Caco-2 (cell line): Measurements from ENCODE around the gene INHBC. TPM values are rescaled to one million over a fixed set of nuclear protein-coding genes. Genes with fewer than 3 reads are reported as not detected.
"Not testable (repeated sequence)": the region's sequence is repeated elsewhere in the genome, so short reads cannot be mapped to it uniquely, and the experiment has no call there.

Experiments used
- BruUV-seq: library from RNA; stranded (reverse); fragments of 400-500 nt; replicated peaks from 2 replicates; lab custom pipeline; 2021; lab: Mats Ljungman, UMichigan
- CTCF ChIA-PET: fragments of 300-600 bp; sonication (Branson Sonifier 250); formaldehyde crosslinking; loops from one replicate; lab custom pipeline; 2022; ENCODE audit warnings: antibody characterized with exemption; lab: Charles Lee
- POLR2A ChIA-PET: fragments of 300-600 bp; sonication (Branson Sonifier 250); formaldehyde crosslinking; loops from one replicate; lab custom pipeline; 2022; ENCODE audit warnings: antibody characterized with exemption; lab: Charles Lee
- DNase-seq, 2 experiments: peaks; one replicate each; pipeline versions ENCODE4 v3.0.0 to v3.0.0-alpha.2; 2020 to 2022
- H3K27me3 ChIP-seq: replicated peaks from 2 replicates; pipeline ENCODE4 v1.6.0; 2011; ENCODE audit warnings: low read length; ENCODE audit not compliant: control insufficient read depth, insufficient read depth
- H3K36me3 ChIP-seq: 2 replicates; pipeline ENCODE4 v1.5.1; 2011; ENCODE audit warnings: low read length; ENCODE audit not compliant: control insufficient read depth, insufficient read depth
- H3K4me1 ChIP-seq: fragments of 250-450 bp; sonication (Bioruptor Pico); 2 replicates; pipeline ENCODE4 v1.5.1; 2020; ENCODE audit warnings: mild to moderate bottlenecking
- H3K4me3 ChIP-seq: 2 replicates; pipeline ENCODE4 v1.5.1; 2011; ENCODE audit warnings: low read depth, mild to moderate bottlenecking, control low read depth, low read length
- H3K9me3 ChIP-seq: fragments of 250-450 bp; sonication (Bioruptor Pico); 2 replicates; pipeline ENCODE4 v1.5.1; 2020; ENCODE audit warnings: mild to moderate bottlenecking, moderate library complexity
- H3K27ac Mint-ChIP-seq: one replicate; pipeline ENCODE4 v1.8.0; 2022; ENCODE audit warnings: mixed read lengths; ENCODE audit not compliant: unreplicated experiment
- H3K27me3 Mint-ChIP-seq: one replicate; pipeline ENCODE4 v1.8.0; 2022; ENCODE audit warnings: mixed read lengths; ENCODE audit not compliant: insufficient read depth, unreplicated experiment
- H3K36me3 Mint-ChIP-seq: one replicate; pipeline ENCODE4 v1.8.0; 2022; ENCODE audit warnings: mild to moderate bottlenecking, mixed read lengths; ENCODE audit not compliant: insufficient read depth, unreplicated experiment
- H3K4me1 Mint-ChIP-seq: one replicate; pipeline ENCODE4 v1.8.0; 2022; ENCODE audit warnings: low read depth, mixed read lengths; ENCODE audit not compliant: unreplicated experiment
- H3K4me3 Mint-ChIP-seq: one replicate; pipeline ENCODE4 v1.8.0; 2022; ENCODE audit warnings: mild to moderate bottlenecking, moderate library complexity, mixed read lengths; ENCODE audit not compliant: unreplicated experiment
- H3K9me3 Mint-ChIP-seq: one replicate; pipeline ENCODE4 v1.8.0; 2022; ENCODE audit warnings: mixed read lengths; ENCODE audit not compliant: unreplicated experiment
- CTCF ChIP-seq, 2 experiments: fragments of 200-600 bp in 1 of 2; IDR thresholded peaks; 1 replicate in 1 of 2; 2 replicates in 1 of 2; pipeline versions ENCODE4 v1.5.1 to v1.8.0; 2011 to 2022; ENCODE audit warnings: antibody characterized with exemption in 1 of 2, control low read depth in 1 of 2, inconsistent platforms in 1 of 2, low read depth in 1 of 2, low read length in 1 of 2, mild to moderate bottlenecking in 1 of 2, moderate library complexity in 1 of 2; ENCODE audit not compliant: insufficient read depth in 1 of 2, severe bottlenecking in 1 of 2, unreplicated experiment in 1 of 2
- intact Hi-C: fragments of 100-400 bp; cut with micrococcal nuclease; formaldehyde crosslinking; loops from one replicate; pipeline ENCODE4 v1.10.0; 2022; ENCODE audit not compliant: unreplicated experiment
- total RNA-seq: library from RNA; stranded (reverse); gene quantifications from 2 replicates; pipeline ENCODE4 v1.2.3, GENCODE V29; 2022

INHBC gene
- total RNA-seq, 1 experiment from 2014 or later, result not detected

- H3K27me3 ChIP-seq, result no peaks in the 10 kb centered on the region
- intact Hi-C loops, result no loop called here
- no peaks in the 10 kb centered on the region for H3K36me3 ChIP-seq
- no peak overlapping the region for H3K4me3 ChIP-seq
- BruUV-seq, result no TSS peak
- H3K9me3 Mint-ChIP-seq, result no peaks in the 10 kb centered on the region
- no peak for TF ChIP-seq CTCF (IDR thresholded peaks at IDR 0.05; ENCODE audit: insufficient read depth in 1 of 2, low read depth in 1 of 2, low read length in 1 of 2, severe bottlenecking in 1 of 2, unreplicated experiment in 1 of 2)
- no peak overlapping the region for H3K4me3 Mint-ChIP-seq
- ChIA-PET POLR2A (interaction anchor here (0.7 kb wide), 1 partner anchor 203 kb away, joined by 9 read pairs; no protein-coding TSS in a partner anchor), CTCF (no interaction called here)
- no peak overlapping the region for H3K27ac Mint-ChIP-seq
- no peak for DNase-seq
- no peaks in the 10 kb centered on the region for H3K4me1 Mint-ChIP-seq
- H3K4me1 ChIP-seq, result no peaks in the 10 kb centered on the region
- H3K9me3 ChIP-seq, result no peaks in the 10 kb centered on the region
- H3K36me3 Mint-ChIP-seq, result peaks cover 13% of the 10 kb centered on the region
- no peaks in the 10 kb centered on the region for H3K27me3 Mint-ChIP-seq
Observed at GRCh38 chr12:57420482-57420881, 14.1 kb upstream of the INHBC start.

- BruUV-seq, H3K4me1 Mint-ChIP-seq, H3K27me3 Mint-ChIP-seq, H3K27ac Mint-ChIP-seq, H3K4me3 ChIP-seq, CTCF ChIA-PET, H3K4me3 Mint-ChIP-seq, DNase-seq, H3K9me3 ChIP-seq, H3K36me3 ChIP-seq, H3K27me3 ChIP-seq, H3K9me3 Mint-ChIP-seq, intact Hi-C loops, H3K4me1 ChIP-seq, POLR2A ChIA-PET: not testable (repeated sequence)
- H3K36me3 Mint-ChIP-seq, result peaks cover 22% of the 10 kb centered on the region
Observed at GRCh38 chr12:57426948-57427347, 7.6 kb upstream of the INHBC start.

- H3K27ac Mint-ChIP-seq, result peak overlapping the region; percentile 96
- H3K27me3 Mint-ChIP-seq, result no peaks in the 10 kb centered on the region
- Histone ChIP-seq H3K27me3 (no peaks in the 10 kb centered on the region), H3K9me3 (no peaks in the 10 kb centered on the region), H3K4me3 (peak overlapping the region; percentile 49; the same call in 1 of the 2 replicates), H3K36me3 (no peaks in the 10 kb centered on the region), H3K4me1 (no peaks in the 10 kb centered on the region)
- intact Hi-C loops, result no loop called here
- H3K4me1 Mint-ChIP-seq, result peaks cover 7% of the 10 kb centered on the region
- peak overlapping the region; percentile 81 for H3K4me3 Mint-ChIP-seq
- H3K36me3 Mint-ChIP-seq, result peaks cover 15% of the 10 kb centered on the region
- no peak for TF ChIP-seq CTCF (IDR thresholded peaks at IDR 0.05; ENCODE audit: insufficient read depth in 1 of 2, low read depth in 1 of 2, low read length in 1 of 2, severe bottlenecking in 1 of 2, unreplicated experiment in 1 of 2)
- CTCF ChIA-PET, result no interaction called here
- BruUV-seq, result no TSS peak
- DNase-seq, result no peak
- POLR2A ChIA-PET, result interaction anchor here (0.6 kb wide), 1 partner anchor 60 kb away, joined by 3 read pairs; no protein-coding TSS in a partner anchor
- H3K9me3 Mint-ChIP-seq, result no peaks in the 10 kb centered on the region
Observed at GRCh38 chr12:57428965-57429364, 5.6 kb upstream of the INHBC start.
